Measurements from ENCODE around the gene ASB4. TPM values are rescaled to one million over a fixed set of nuclear protein-coding genes. Genes with fewer than 3 reads are reported as not detected.

The ASB4 gene
- total RNA-seq, 1 experiment from 2014 or later, result not detected

- Histone ChIP-seq H3F3A (ENCODE audit: low read length, unreplicated experiment) (no peaks in the 10 kb centered on the region), H3K4me3 (ENCODE audit: low read length) (no peak overlapping the region), H3K9me2 (replicated peaks; ENCODE audit: low read length) (no peaks in the 10 kb centered on the region), H3K4me1 (ENCODE audit: insufficient read depth, low read length) (no peaks in the 10 kb centered on the region), H3K4me2 (ENCODE audit: low read length) (no peak overlapping the region), H3K27ac (ENCODE audit: low read length) (no peak overlapping the region), H3K9ac (ENCODE audit: low read length) (no peak overlapping the region), H2AFZ (ENCODE audit: low read length) (no peak overlapping the region), H4K20me1 (ENCODE audit: low read length) (no peaks in the 10 kb centered on the region), H3K79me2 (ENCODE audit: low read length) (no peaks in the 10 kb centered on the region), H3K36me3 (ENCODE audit: low read depth, low read length) (no peaks in the 10 kb centered on the region), H3K9me3 (ENCODE audit: low read length) (no peaks in the 10 kb centered on the region), H3K27me3 (ENCODE audit: low read length) (no peaks in the 10 kb centered on the region)
- no TSS peak for BruUV-seq (replicated peaks)
- POLR2A ChIA-PET (ENCODE audit: unreplicated experiment), result no interaction called here
- DNase-seq (no peak), ATAC-seq (no peak)
- TF ChIP-seq CTCF (conservative IDR thresholded peaks at IDR 0.05; ENCODE audit: low read depth, low read length), result no peak
- no peak for TF ChIP-seq EZH2phosphoT487 (IDR thresholded peaks at IDR 0.05; ENCODE audit: borderline replicate concordance, low read length)
- no peak for TF ChIP-seq EZH2 (IDR thresholded peaks at IDR 0.05; ENCODE audit: low read length, unreplicated experiment)
- CTCF ChIA-PET, result interaction anchor here (0.6 kb wide), 1 partner anchor 78 kb away, joined by 3 read pairs; no protein-coding TSS in a partner anchor
- intact Hi-C loops (cut with micrococcal nuclease), result no loop called here
These were observed 103.3 kb downstream of the ASB4 start for GRCh38 chr7:95589031-95589430.

- Histone ChIP-seq H3K4me1 (ENCODE audit: insufficient read depth, low read length) (no peaks in the 10 kb centered on the region), H3K4me3 (ENCODE audit: low read length) (no peak overlapping the region), H3K27ac (ENCODE audit: low read length) (no peak overlapping the region), H2AFZ (ENCODE audit: low read length) (no peak overlapping the region), H3K4me2 (ENCODE audit: low read length) (no peak overlapping the region), H3K9me2 (replicated peaks; ENCODE audit: low read length) (no peaks in the 10 kb centered on the region), H4K20me1 (ENCODE audit: low read length) (no peaks in the 10 kb centered on the region), H3F3A (ENCODE audit: low read length, unreplicated experiment) (no peaks in the 10 kb centered on the region), H3K9ac (ENCODE audit: low read length) (no peak overlapping the region), H3K79me2 (ENCODE audit: low read length) (no peaks in the 10 kb centered on the region), H3K9me3 (ENCODE audit: low read length) (no peaks in the 10 kb centered on the region), H3K27me3 (ENCODE audit: low read length) (no peaks in the 10 kb centered on the region), H3K36me3 (ENCODE audit: low read depth, low read length) (no peaks in the 10 kb centered on the region)
- DNase-seq (no peak), ATAC-seq (no peak)
- POLR2A ChIA-PET (ENCODE audit: unreplicated experiment), result no interaction called here
- intact Hi-C loops (cut with micrococcal nuclease), result no loop called here
- TF ChIP-seq EZH2 (IDR thresholded peaks at IDR 0.05; ENCODE audit: low read length, unreplicated experiment), result no peak
- TF ChIP-seq CTCF (conservative IDR thresholded peaks at IDR 0.05; ENCODE audit: low read depth, low read length), result no peak
- TF ChIP-seq EZH2phosphoT487 (IDR thresholded peaks at IDR 0.05; ENCODE audit: borderline replicate concordance, low read length), result no peak
- CTCF ChIA-PET, result interaction anchor here (0.6 kb wide), 1 partner anchor 78 kb away, joined by 3 read pairs; no protein-coding TSS in a partner anchor
- BruUV-seq (replicated peaks), result no TSS peak
These were observed 104.0 kb downstream of the ASB4 start for GRCh38 chr7:95589766-95590165.

Other genes starting within 250 kb of the ASB4 start
- gene PON1, start 161.4 kb upstream of the ASB4 start, total RNA-seq (2014; rRNA removed), result not detected in 2 replicates
- gene PON3, start 89.6 kb upstream of the ASB4 start, total RNA-seq (2014; rRNA removed), result not detected in 2 replicates
- gene PON2, start 50.9 kb upstream of the ASB4 start, total RNA-seq (2014; rRNA removed), result 51.6 and 56.4 TPM in 2 replicates
- 0.63 and 3.2 TPM in 2 replicates for gene PDK4, start 110.6 kb downstream of the ASB4 start, total RNA-seq (2014; rRNA removed)

Measured in PC-3 (cell line).